Naive thymus-derived CD8-positive, alpha-beta T cell (primary cell): ENCODE data around the gene CDK5R2. TPM values are rescaled to one million over a fixed set of nuclear protein-coding genes. Genes with fewer than 3 reads are reported as not detected.

Experiments
- ATAC-seq, 2 donors: fragments of 150-1000 bp; cut with Tn5 transposase in 1 of 2; sonication (Bioruptor Pico), chemical (Tn5 transposase) in 1 of 2; 1 replicate in 1 of 2; 2 replicates in 1 of 2; pipeline ENCODE4 v1.10.0; 2021; ENCODE audit warnings: mild to moderate bottlenecking in 2 of 2, moderate library complexity in 2 of 2
- POLR2A ChIA-PET: fragments of 350-600 bp; sonication (Branson Sonifier 250); formaldehyde crosslinking; loops from one replicate; lab custom pipeline; 2021; ENCODE audit warnings: antibody characterized with exemption; lab: Charles Lee
- DNase-seq, 10 donors: peaks; one replicate each; pipeline versions ENCODE4 v3.0.0 to v3.0.0-alpha.2; 2020 to 2022
- H3K27ac Mint-ChIP-seq, 10 donors: one replicate each; pipeline ENCODE4 v1.8.0; 2020 to 2022; ENCODE audit warnings: mild to moderate bottlenecking in 10 of 10, mixed read lengths in 10 of 10, moderate library complexity in 4 of 10, inconsistent platforms in 1 of 10
- H3K27me3 Mint-ChIP-seq, 5 donors: one replicate each; pipeline ENCODE4 v1.8.0; 2021 to 2022; ENCODE audit warnings: mixed read lengths in 5 of 5
- H3K36me3 Mint-ChIP-seq, 3 donors: one replicate each; pipeline ENCODE4 v1.8.0; 2020 to 2022; ENCODE audit warnings: mixed read lengths in 3 of 3, mild to moderate bottlenecking in 2 of 3, inconsistent platforms in 1 of 3
- H3K4me1 Mint-ChIP-seq, 4 donors: one replicate each; pipeline ENCODE4 v1.8.0; 2021 to 2022; ENCODE audit warnings: mixed read lengths in 4 of 4
- H3K4me3 Mint-ChIP-seq, 10 donors: one replicate each; pipeline ENCODE4 v1.8.0; 2020 to 2022; ENCODE audit warnings: mild to moderate bottlenecking in 10 of 10, mixed read lengths in 10 of 10, moderate library complexity in 6 of 10, inconsistent platforms in 1 of 10
- H3K9me3 Mint-ChIP-seq, 9 donors: one replicate each; pipeline ENCODE4 v1.8.0; 2020 to 2022; ENCODE audit warnings: mixed read lengths in 9 of 9, mild to moderate bottlenecking in 3 of 9, inconsistent platforms in 1 of 9, moderate library complexity in 1 of 9
- polyA plus RNA-seq, 3 donors: library from polyadenylated mRNA; unstranded; fragments of 300-500 nt; fragmentation: Illumina TruSeq; gene quantifications; one replicate each; pipeline ENCODE4 v1.2.3, GENCODE V29; 2021
- total RNA-seq, 8 experiments: library from RNA in 2 of 8; stranded (reverse) in 2 of 8; gene quantifications; one replicate each; pipeline ENCODE4 v1.2.3 and lab custom pipeline; 2021 to 2026

Gene CDK5R2
- total and polyA plus RNA-seq, 5 experiments from 2014 or later = not detected

GRCh38 chr2:218983934-218984238 is 24.4 kb downstream of the CDK5R2 start:
- peaks cover 25 to 52% (median 40%) of the 10 kb centered on the region in 4 donors for H3K4me1 Mint-ChIP-seq
- H3K4me3 Mint-ChIP-seq = peak overlapping the region in 5 of 10 donors; percentile 7 to 53 (median 26)
- peak in 1 of 10 donors; percentile 15 for DNase-seq
- H3K36me3 Mint-ChIP-seq = peaks cover 0 to 2% (median 0%) of the 10 kb centered on the region in 3 donors
- no peak overlapping the region for H3K27ac Mint-ChIP-seq
- H3K9me3 Mint-ChIP-seq = no peaks in the 10 kb centered on the region
- peaks cover 33 to 100% (median 59%) of the 10 kb centered on the region in 5 donors for H3K27me3 Mint-ChIP-seq
- no peak for ATAC-seq
- POLR2A ChIA-PET = no interaction called here

- Mint-ChIP-seq H3K36me3 (peaks cover 0 to 2% (median 0%) of the 10 kb centered on the region in 3 donors), H3K27ac (peak overlapping the region in 2 of 10 donors; percentile 27 to 40), H3K27me3 (peaks cover 39 to 100% (median 65%) of the 10 kb centered on the region in 5 donors), H3K9me3 (no peaks in the 10 kb centered on the region), H3K4me1 (peaks cover 25 to 52% (median 39%) of the 10 kb centered on the region in 4 donors), H3K4me3 (peak overlapping the region in 8 of 10 donors; percentile 12 to 64 (median 54))
- ATAC-seq = no peak
- POLR2A ChIA-PET = no interaction called here
- peak in 1 of 10 donors; percentile 57 for DNase-seq
Measured at GRCh38 chr2:218984239-218985020, 25.0 kb downstream of the CDK5R2 start.

- no peaks in the 10 kb centered on the region for H3K9me3 Mint-ChIP-seq
- H3K27me3 Mint-ChIP-seq = peaks cover 40 to 100% (median 68%) of the 10 kb centered on the region in 5 donors
- ATAC-seq (no peak), DNase-seq (peak in 1 of 10 donors; percentile 53)
- POLR2A ChIA-PET = no interaction called here
- H3K4me3 Mint-ChIP-seq = peak within 1 kb of the TSS in 8 of 10 donors; percentile 12 to 64 (median 56)
- peaks cover 24 to 50% (median 35%) of the 10 kb centered on the region in 4 donors for H3K4me1 Mint-ChIP-seq
- peak within 1 kb of the TSS in 2 of 10 donors; percentile 27 to 40 for H3K27ac Mint-ChIP-seq
- peaks cover 0 to 2% (median 0%) of the 10 kb centered on the region in 3 donors for H3K36me3 Mint-ChIP-seq
Measured at GRCh38 chr2:218985021-218985324, 25.5 kb downstream of the CDK5R2 start, which contains the start of gene FEV. FEV (minus strand) TSS chr2:218985184; CDS start chr2:218985075, 109 bp downstream.

- POLR2A ChIA-PET = no interaction called here
- no peak for DNase-seq
- H3K9me3 Mint-ChIP-seq = peaks cover 0 to 3% (median 0%) of the 10 kb centered on the region in 9 donors
- H3K4me3 Mint-ChIP-seq = peak overlapping the region in 4 of 10 donors; percentile 28 to 63 (median 51)
- H3K27ac Mint-ChIP-seq = no peak overlapping the region
- ATAC-seq = no peak
- peaks cover 43 to 100% (median 70%) of the 10 kb centered on the region in 5 donors for H3K27me3 Mint-ChIP-seq
- peaks cover 0 to 2% (median 0%) of the 10 kb centered on the region in 3 donors for H3K36me3 Mint-ChIP-seq
- H3K4me1 Mint-ChIP-seq = peaks cover 21 to 45% (median 31%) of the 10 kb centered on the region in 4 donors
Measured at GRCh38 chr2:218985325-218986091, 26.0 kb downstream of the CDK5R2 start.

- peaks cover 40 to 100% (median 70%) of the 10 kb centered on the region in 5 donors for H3K27me3 Mint-ChIP-seq
- peaks cover 0 to 2% (median 0%) of the 10 kb centered on the region in 3 donors for H3K36me3 Mint-ChIP-seq
- peak overlapping the region in 1 of 10 donors; percentile 21 for H3K27ac Mint-ChIP-seq
- DNase-seq (peak in 1 of 10 donors; percentile 36), ATAC-seq (no peak)
- POLR2A ChIA-PET = no interaction called here
- H3K4me3 Mint-ChIP-seq = peak overlapping the region in 4 of 10 donors; percentile 28 to 63 (median 51)
- peaks cover 17 to 39% (median 29%) of the 10 kb centered on the region in 4 donors for H3K4me1 Mint-ChIP-seq
- peaks cover 0 to 3% (median 0%) of the 10 kb centered on the region in 9 donors for H3K9me3 Mint-ChIP-seq
Measured at GRCh38 chr2:218986148-218986761, 26.8 kb downstream of the CDK5R2 start.

GRCh38 chr2:218988164-218988563 is 28.7 kb downstream of the CDK5R2 start:
- Mint-ChIP-seq H3K36me3 (peaks cover 0 to 2% (median 0%) of the 10 kb centered on the region in 3 donors), H3K4me1 (peaks cover 11 to 27% (median 19%) of the 10 kb centered on the region in 4 donors), H3K9me3 (peaks cover 0 to 3% (median 0%) of the 10 kb centered on the region in 9 donors), H3K27me3 (peaks cover 44 to 96% (median 80%) of the 10 kb centered on the region in 5 donors), H3K4me3 (no peak overlapping the region), H3K27ac (no peak overlapping the region)
- POLR2A ChIA-PET = no interaction called here
- no peak for ATAC-seq
- DNase-seq = peak in 1 of 10 donors; percentile 8

GRCh38 chr2:218988650-218989049 is 29.2 kb downstream of the CDK5R2 start:
- Mint-ChIP-seq H3K4me1 (peaks cover 7 to 22% (median 16%) of the 10 kb centered on the region in 4 donors), H3K9me3 (peaks cover 0 to 3% (median 0%) of the 10 kb centered on the region in 9 donors), H3K4me3 (no peak overlapping the region), H3K36me3 (no peaks in the 10 kb centered on the region), H3K27ac (no peak overlapping the region), H3K27me3 (peaks cover 40 to 91% (median 75%) of the 10 kb centered on the region in 5 donors)
- DNase-seq = no peak
- no peak for ATAC-seq
- POLR2A ChIA-PET = no interaction called here

- POLR2A ChIA-PET = no interaction called here
- DNase-seq = peak in 1 of 10 donors; percentile 28
Measured at GRCh38 chr2:218990052-218990451, 30.6 kb downstream of the CDK5R2 start.

GRCh38 chr2:218990612-218991011 is 31.1 kb downstream of the CDK5R2 start:
- no peak for DNase-seq
- Mint-ChIP-seq H3K27ac (no peak overlapping the region), H3K4me1 (peaks cover 6 to 17% (median 8%) of the 10 kb centered on the region in 4 donors), H3K4me3 (no peak overlapping the region), H3K27me3 (peaks cover 46 to 91% (median 76%) of the 10 kb centered on the region in 5 donors), H3K36me3 (no peaks in the 10 kb centered on the region), H3K9me3 (peaks cover 0 to 3% (median 0%) of the 10 kb centered on the region in 9 donors)
- POLR2A ChIA-PET = no interaction called here
- ATAC-seq = no peak

More at GRCh38 chr2:218990052-218990451, 30.6 kb downstream of the CDK5R2 start:
- peaks cover 40 to 91% (median 73%) of the 10 kb centered on the region in 5 donors for H3K27me3 Mint-ChIP-seq
- H3K36me3 Mint-ChIP-seq = no peaks in the 10 kb centered on the region
- peaks cover 0 to 3% (median 0%) of the 10 kb centered on the region in 9 donors for H3K9me3 Mint-ChIP-seq
- H3K27ac Mint-ChIP-seq = no peak overlapping the region
- H3K4me1 Mint-ChIP-seq = peaks cover 4 to 18% (median 7%) of the 10 kb centered on the region in 4 donors
- H3K4me3 Mint-ChIP-seq = no peak overlapping the region
- no peak for ATAC-seq

- peak overlapping the region in 2 of 10 donors; percentile 19 to 48 for H3K4me3 Mint-ChIP-seq
- H3K36me3 Mint-ChIP-seq = no peaks in the 10 kb centered on the region
- POLR2A ChIA-PET = no interaction called here
- H3K4me1 Mint-ChIP-seq = peaks cover 4 to 17% (median 12%) of the 10 kb centered on the region in 4 donors
- ATAC-seq (no peak), DNase-seq (peak in 1 of 10 donors; percentile 1)
- peaks cover 0 to 3% (median 0%) of the 10 kb centered on the region in 9 donors for H3K9me3 Mint-ChIP-seq
- no peak overlapping the region for H3K27ac Mint-ChIP-seq
- peaks cover 37 to 91% (median 68%) of the 10 kb centered on the region in 5 donors for H3K27me3 Mint-ChIP-seq
Measured at GRCh38 chr2:218991674-218992168, 32.3 kb downstream of the CDK5R2 start.

- ATAC-seq (no peak), DNase-seq (peak in 1 of 10 donors; percentile 35)
- Mint-ChIP-seq H3K4me1 (peaks cover 5 to 18% (median 12%) of the 10 kb centered on the region in 4 donors), H3K9me3 (peaks cover 0 to 3% (median 0%) of the 10 kb centered on the region in 9 donors), H3K27ac (no peak overlapping the region), H3K36me3 (peaks cover 0 to under 1% (median 0%) of the 10 kb centered on the region in 3 donors), H3K4me3 (peak overlapping the region in 1 of 10 donors; percentile 19), H3K27me3 (peaks cover 36 to 91% (median 66%) of the 10 kb centered on the region in 5 donors)
- POLR2A ChIA-PET = no interaction called here
Measured at GRCh38 chr2:218992196-218992595, 32.7 kb downstream of the CDK5R2 start.
